Lower lobe of right lung (tissue), 2 donors: ENCODE measurements around the gene LUC7L. TPM values are rescaled to one million over a fixed set of nuclear protein-coding genes. Genes with fewer than 3 reads are reported as not detected.

Experiments
- ATAC-seq, 2 donors: fragments of 200-7000 bp; cut with Tn5 transposase; one replicate each; pipeline ENCODE4 v1.9.1; 2020 to 2022; ENCODE audit warnings: mild to moderate bottlenecking in 2 of 2, moderate library complexity in 2 of 2
- DNase-seq: peaks from one replicate; pipeline ENCODE4 v3.0.0-alpha.2; 2020
- H3K27ac ChIP-seq: fragments of 200-600 bp; one replicate; pipeline ENCODE4 v1.8.0; 2022
- H3K27me3 ChIP-seq: fragments of 200-600 bp; one replicate; pipeline ENCODE4 v1.8.0; 2022; ENCODE audit warnings: low read depth
- H3K36me3 ChIP-seq: fragments of 200-600 bp; one replicate; pipeline ENCODE4 v1.8.0; 2022; ENCODE audit warnings: mild to moderate bottlenecking
- H3K4me1 ChIP-seq: fragments of 200-600 bp; one replicate; pipeline ENCODE4 v1.8.0; 2022
- H3K4me3 ChIP-seq: fragments of 200-600 bp; one replicate; pipeline ENCODE4 v1.8.0; 2022; ENCODE audit warnings: mild to moderate bottlenecking
- H3K9me3 ChIP-seq: fragments of 200-600 bp; one replicate; pipeline ENCODE4 v1.8.0; 2022
- CTCF ChIP-seq: fragments of 200-600 bp; IDR thresholded peaks from one replicate; pipeline ENCODE4 v1.8.0; 2022; ENCODE audit warnings: antibody characterized with exemption, mild to moderate bottlenecking
- intact Hi-C: fragments of 100-400 bp; cut with DNase I; formaldehyde crosslinking; loops from one replicate; pipeline ENCODE4 v1.11.0; 2022
- total RNA-seq: library from RNA; stranded (reverse); fragmentation: NEBNext Ultra II Directional; extraction: Animal tissue kit (Norgen Biotek cat#: 25700); gene quantifications from one replicate; pipeline ENCODE4 v1.2.1, GENCODE V29; 2021
- donor health status: DM: no; HTN: yes; CAD: no; lungs with severe emphysema.

LUC7L gene
- total RNA-seq, 1 donor from 2014 or later: 70.9 TPM

- DNase-seq: no peak
- intact Hi-C loops: no loop called here
- no peak for TF ChIP-seq CTCF
Observed at GRCh38 chr16:152141-153128, 76.8 kb downstream of the LUC7L start, which contains the start of gene HBZ. TSS of gene HBZ (plus strand) at chr16:152644. CDS start at chr16:152910, 266 bp downstream.

GRCh38 chr16:149024-149660 is 80.1 kb downstream of the LUC7L start:
- no peaks in the 10 kb centered on the region for H3K27me3 ChIP-seq
- no peak for TF ChIP-seq CTCF
- H3K36me3 ChIP-seq: no peaks in the 10 kb centered on the region
- H3K4me3 ChIP-seq: no peak overlapping the region
- no peak overlapping the region for H3K27ac ChIP-seq
- DNase-seq (no peak), ATAC-seq (peak; percentile 57 to 74)
- no peaks in the 10 kb centered on the region for H3K9me3 ChIP-seq
- no peaks in the 10 kb centered on the region for H3K4me1 ChIP-seq
- intact Hi-C loops: no loop called here

More at GRCh38 chr16:152141-153128, 76.8 kb downstream of the LUC7L start, which contains the start of gene HBZ:
- H3K27ac ChIP-seq: no peak within 1 kb of the TSS
- H3K27me3 ChIP-seq: peaks cover 16% of the 10 kb centered on the region
- H3K4me1 ChIP-seq: peaks cover 9% of the 10 kb centered on the region
- H3K9me3 ChIP-seq: no peaks in the 10 kb centered on the region
- no peak for ATAC-seq
- H3K36me3 ChIP-seq: no peaks in the 10 kb centered on the region
- no peak within 1 kb of the TSS for H3K4me3 ChIP-seq

DNA sequence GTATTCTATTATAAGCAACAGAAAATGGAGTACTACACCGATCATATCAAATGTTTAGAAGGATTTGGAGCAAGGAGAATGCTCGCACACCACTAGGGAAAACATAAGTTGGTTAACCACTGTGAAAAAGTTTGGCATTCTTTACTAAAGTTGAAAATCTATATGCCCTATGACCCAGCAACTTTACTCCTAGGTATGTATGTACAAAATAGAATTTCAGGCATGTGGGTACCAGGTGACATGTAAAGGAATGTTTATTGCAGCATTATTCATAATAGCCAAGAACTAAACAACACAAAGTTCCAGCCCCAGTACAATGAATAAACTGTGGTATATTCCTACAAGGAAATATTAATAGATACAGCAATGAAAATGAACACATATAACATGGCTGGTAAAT is 82.6 kb downstream of the LUC7L start:
- intact Hi-C loops: no loop called here
- H3K9me3 ChIP-seq: no peaks in the 10 kb centered on the region
- H3K27me3 ChIP-seq: peaks cover 8% of the 10 kb centered on the region
- TF ChIP-seq CTCF: no peak
- no peaks in the 10 kb centered on the region for H3K36me3 ChIP-seq
- no peak overlapping the region for H3K27ac ChIP-seq
- H3K4me3 ChIP-seq: no peak overlapping the region
- no peaks in the 10 kb centered on the region for H3K4me1 ChIP-seq
- DNase-seq (no peak), ATAC-seq (no peak)

DNA sequence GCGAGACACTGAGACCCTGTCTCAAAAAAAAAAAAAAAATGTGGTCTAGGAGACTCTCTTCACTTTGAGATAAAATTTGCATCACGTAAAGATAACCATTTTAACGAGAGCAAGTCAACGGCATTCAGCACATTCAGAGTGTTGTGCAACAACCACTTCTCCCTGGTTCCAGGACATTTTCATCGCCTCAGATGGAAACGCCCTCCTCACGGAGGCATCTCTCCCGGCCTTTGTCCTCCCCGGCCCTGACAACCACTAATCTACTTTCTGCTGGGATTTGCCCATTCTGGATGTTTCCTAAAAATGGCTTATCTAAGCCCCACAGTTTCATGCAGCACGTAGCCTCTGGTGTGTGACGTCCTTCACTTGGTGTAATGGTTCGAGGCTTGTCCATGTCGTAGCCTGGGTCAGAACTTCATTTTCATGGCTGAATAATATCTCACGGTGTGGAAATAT is 84.4 kb downstream of the LUC7L start:
- DNase-seq (no peak), ATAC-seq (no peak)
- intact Hi-C loops: no loop called here
- H3K9me3 ChIP-seq: no peaks in the 10 kb centered on the region
- H3K27ac ChIP-seq: no peak overlapping the region
- H3K36me3 ChIP-seq: no peaks in the 10 kb centered on the region
- H3K4me1 ChIP-seq: no peaks in the 10 kb centered on the region
- H3K27me3 ChIP-seq: peaks cover 8% of the 10 kb centered on the region
- TF ChIP-seq CTCF: no peak
- H3K4me3 ChIP-seq: no peak overlapping the region

DNA sequence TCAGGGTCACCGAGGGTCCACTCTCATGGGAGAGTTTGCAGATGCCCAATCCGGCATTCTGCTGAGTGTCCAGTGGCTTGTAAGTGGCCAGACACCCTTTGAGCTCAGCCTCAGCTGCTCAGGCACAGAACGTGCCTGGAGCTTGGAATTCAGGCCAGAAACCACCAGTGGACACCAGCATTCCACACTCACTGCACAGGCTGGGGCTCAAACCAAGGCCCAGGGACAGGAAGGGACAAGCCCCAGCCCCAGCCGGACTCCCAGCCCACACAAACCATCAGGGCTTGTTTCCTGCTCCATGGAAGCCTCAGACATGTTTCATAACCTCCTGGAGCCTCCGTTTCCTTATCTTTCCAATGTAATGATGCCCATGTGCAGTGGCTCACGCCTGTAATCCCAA is 85.8 kb downstream of the LUC7L start:
- intact Hi-C loops: no loop called here
- no peak for TF ChIP-seq CTCF
- Histone ChIP-seq H3K9me3 (no peaks in the 10 kb centered on the region), H3K36me3 (no peaks in the 10 kb centered on the region), H3K27me3 (peaks cover 8% of the 10 kb centered on the region), H3K27ac (no peak overlapping the region), H3K4me1 (no peaks in the 10 kb centered on the region), H3K4me3 (no peak overlapping the region)
- ATAC-seq: no peak
- no peak for DNase-seq
